ENCODE data around the gene SLC16A7.

- TF ChIP-seq POLR2AphosphoS5 (IDR thresholded peaks at IDR 0.05; ENCODE audit: borderline replicate concordance, low read depth, low read length) (no peak), EZH2 (IDR thresholded peaks at IDR 0.05) (no peak), FOXP2 (optimal IDR thresholded peaks at IDR 0.05; ENCODE audit: control extremely low read depth, extremely low read length, insufficient read depth) (no peak)
These were observed 128.3 kb downstream of the SLC16A7 start for GRCh38 chr12:59724011-59724695.
